Measurements from ENCODE around the gene ZKSCAN8.
"Not testable (repeated sequence)": the region's sequence is repeated elsewhere in the genome, so short reads cannot be mapped to it uniquely, and the experiment has no call there.

ZKSCAN8 gene

GRCh38 chr6:28141500-28142329 lies at the start of gene ZKSCAN8:
ZKSCAN8 (plus strand) TSS chr6:28141883; CDS start chr6:28148408, 6,525 bp downstream.
- peak; percentile 89 for DNase-seq

- DNase-seq = not testable (repeated sequence)
These were observed 39.5 kb upstream of the ZKSCAN8 start for GRCh38 chr6:28102222-28102621.

DNA sequence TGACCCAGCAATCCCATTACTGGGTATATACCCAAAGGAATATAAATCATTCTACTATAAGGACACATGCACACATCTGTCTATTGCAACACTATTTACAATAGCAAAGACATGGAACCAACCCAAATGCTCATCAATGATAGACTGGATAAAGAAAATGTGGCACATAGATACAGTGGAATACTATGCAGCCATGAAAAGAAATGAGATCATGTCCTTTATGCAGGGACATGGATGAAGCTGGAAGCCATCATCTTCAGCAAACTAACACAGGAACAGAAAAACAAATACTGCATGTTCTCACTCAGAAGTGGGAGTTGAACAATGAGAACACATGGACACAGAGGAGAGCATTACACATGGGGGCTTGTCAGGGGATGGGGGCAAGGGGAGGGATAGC lies 39.0 kb upstream of the ZKSCAN8 start:
- DNase-seq = not testable (repeated sequence)

- DNase-seq = peak; percentile 83
These were observed 37.1 kb upstream of the ZKSCAN8 start for GRCh38 chr6:28104392-28105244.

DNA sequence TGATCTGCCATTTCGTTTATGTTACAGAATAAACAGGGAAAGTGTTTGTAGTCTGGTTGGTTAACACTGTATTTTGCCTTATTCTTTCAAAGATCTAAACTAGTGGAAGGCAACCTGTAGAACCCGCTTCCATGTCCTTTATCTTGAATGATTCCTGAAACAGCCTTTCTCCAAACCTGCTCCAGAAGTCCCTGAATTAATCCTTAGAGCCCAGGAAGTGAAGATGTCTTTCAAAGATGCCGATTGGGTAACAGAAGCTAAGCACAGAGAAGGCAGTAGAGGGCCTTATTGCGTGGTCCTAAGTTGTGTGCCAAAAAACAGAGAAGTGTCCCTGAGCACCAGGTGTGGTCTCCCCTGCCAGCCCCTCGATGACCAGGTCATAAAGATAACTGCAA lies 36.4 kb upstream of the ZKSCAN8 start:
- no peak for DNase-seq

DNA sequence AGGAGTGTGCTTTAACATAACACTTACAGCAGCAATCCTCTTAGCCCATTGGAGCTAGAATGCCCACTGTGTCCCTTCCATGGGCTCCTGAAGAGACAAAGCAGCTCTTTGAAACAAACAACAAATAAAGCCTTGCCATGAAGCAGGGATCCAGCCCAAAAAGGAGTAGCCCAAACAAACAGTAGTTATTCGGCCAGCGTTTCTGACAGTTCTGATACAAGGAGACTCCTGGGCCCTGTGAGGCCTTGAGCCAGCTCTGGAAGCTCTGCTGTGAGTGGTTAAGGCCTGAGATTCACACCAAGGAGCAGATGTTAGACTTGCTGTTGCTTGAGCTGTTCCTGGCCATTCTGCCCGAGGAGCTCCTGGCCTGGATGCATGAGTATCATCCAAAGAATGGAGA lies 34.2 kb upstream of the ZKSCAN8 start:
- no peak for DNase-seq

GRCh38 chr6:28111964-28112363 lies 29.7 kb upstream of the ZKSCAN8 start:
- DNase-seq = no peak

GRCh38 chr6:28115799-28116198 lies 25.9 kb upstream of the ZKSCAN8 start:
- no peak for DNase-seq

DNA sequence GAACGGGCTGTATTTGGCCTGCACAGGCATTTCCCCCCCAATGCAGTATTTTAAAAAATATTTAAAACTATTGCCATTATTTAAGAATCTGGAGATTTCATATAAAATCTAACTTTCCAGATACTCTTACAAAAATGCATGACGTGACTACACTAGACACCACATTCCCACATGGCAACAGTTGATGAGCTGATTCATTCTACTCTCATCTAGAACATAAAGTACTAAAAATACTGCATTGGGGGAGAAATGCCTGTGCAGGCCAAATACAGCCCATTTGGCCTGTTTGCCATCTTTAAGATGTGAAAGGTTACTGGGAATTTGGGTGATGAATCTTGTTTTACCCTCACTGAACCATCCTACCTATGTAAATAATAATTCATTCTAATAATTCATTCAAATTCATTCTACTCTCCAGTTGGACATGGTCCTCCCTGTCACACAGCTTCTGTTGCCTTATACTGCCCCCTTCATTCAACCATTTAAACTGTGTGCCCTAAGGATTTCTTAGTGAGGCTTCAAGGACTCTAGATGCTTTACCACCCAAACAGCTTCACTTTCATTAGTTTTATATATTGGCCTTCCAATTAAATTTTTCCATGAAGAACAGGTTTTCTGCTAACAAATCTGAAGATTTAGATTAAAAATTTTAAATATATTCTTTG lies 24.2 kb upstream of the ZKSCAN8 start:
- no peak for DNase-seq

DNA sequence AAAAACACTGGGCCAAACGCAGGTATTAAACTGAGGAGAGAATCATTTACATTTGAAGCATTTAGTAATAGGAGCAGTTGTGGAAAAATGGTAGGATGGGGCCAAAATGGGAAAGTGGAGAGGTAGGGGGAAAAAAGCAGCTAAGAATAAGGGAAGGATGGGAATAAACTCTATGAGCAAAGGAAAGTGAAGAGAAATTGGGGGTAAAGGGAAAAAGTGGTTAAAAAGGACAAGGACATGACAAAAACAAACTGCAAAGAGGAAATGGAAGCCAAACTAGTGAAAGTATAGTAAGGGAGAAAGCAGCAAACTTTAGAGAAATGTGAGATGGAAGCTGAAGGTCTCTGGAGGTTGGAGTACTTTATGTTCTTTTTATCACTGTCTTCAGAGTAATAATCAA lies 23.5 kb upstream of the ZKSCAN8 start:
- no peak for DNase-seq

- no peak for DNase-seq
These were observed 19.8 kb upstream of the ZKSCAN8 start for GRCh38 chr6:28121876-28122275.

DNA sequence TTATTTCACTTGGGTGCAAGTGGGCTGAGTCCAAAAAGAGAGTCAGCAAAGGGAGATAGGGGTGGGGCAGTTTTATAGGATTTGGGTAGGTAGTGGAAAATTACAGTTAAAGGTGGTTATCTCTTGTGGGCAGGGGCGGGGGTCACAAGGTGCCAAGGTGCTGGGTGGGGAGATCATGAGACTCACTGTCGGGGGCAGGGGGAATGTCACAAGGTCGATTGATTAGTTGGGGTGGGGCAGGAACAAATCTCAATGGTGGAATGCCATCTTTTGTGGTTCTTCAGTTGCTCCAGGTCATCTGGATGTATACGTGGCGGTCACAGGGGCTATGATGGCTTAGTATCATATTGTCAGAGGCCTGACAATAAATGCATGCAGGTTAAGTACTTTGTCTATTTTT lies 19.4 kb upstream of the ZKSCAN8 start:
- not testable (repeated sequence) for DNase-seq

- DNase-seq = peak; percentile 89
These were observed 17.2 kb upstream of the ZKSCAN8 start, which contains the start of gene ZSCAN16 for GRCh38 chr6:28124350-28124970. ZSCAN16 (plus strand) TSS chr6:28124609; CDS start chr6:28125444, 835 bp downstream.

DNA sequence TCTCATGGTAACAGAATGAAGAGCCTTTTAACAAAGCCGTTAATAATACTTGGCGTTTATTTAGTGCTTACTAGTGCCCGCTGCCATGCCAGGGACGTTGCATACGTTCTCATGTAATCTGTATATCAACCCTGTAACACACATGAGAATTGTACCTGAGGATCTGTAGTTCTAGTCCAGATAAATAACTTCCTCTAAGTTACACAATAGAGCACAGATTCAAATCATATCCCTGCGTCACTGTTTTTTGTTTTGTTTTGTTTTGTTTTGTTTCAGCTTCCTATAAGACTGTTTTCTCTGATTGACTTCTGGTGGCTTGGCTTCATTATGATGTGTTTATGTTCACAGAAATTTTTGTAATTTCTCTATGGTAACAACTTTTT lies 16.7 kb upstream of the ZKSCAN8 start:
- DNase-seq = no peak

GRCh38 chr6:28125401-28125800 lies 16.3 kb upstream of the ZKSCAN8 start:
- no peak for DNase-seq

DNA sequence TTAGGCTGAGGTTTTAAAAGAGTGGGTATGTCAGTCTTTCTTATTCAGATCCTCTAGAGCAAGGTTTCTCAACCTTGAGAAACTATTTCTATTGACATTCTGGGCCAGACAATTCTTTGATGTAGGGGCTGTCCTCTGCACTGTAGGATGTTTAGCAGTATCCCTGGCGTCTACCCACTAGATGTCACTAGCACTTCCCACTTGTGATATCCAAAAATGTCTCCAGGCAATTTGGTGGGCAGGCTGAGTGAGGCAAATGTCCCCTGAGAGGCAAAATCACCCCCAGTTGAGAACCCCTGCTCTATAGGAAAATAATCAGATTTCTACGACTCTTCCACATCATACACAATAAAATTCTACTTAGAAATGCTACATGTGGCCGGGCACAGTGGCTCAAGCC lies 7.7 kb upstream of the ZKSCAN8 start:
- peak; percentile 20 for DNase-seq

- DNase-seq = no peak
These were observed 7.0 kb upstream of the ZKSCAN8 start for GRCh38 chr6:28134716-28135115.

DNA sequence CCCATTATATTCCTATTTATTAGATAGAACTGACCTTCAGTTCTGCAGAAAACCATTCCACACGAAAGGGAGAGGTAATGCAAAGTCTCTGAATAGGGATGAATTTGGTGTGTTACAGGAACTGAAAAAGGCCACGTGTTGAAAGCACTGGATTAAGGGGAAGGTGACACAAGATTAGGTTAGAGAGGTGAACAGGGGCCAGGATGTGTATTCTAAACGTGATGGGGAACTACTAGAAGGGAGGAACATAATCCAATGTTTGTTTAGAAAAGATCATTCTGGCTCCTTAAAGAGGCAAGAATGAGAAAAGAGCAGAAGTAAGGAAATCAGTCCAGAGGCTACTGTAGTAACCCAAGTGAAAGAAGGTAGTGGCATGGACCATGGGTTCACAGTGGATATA lies 6.3 kb upstream of the ZKSCAN8 start:
- no peak for DNase-seq

GRCh38 chr6:28136585-28137504 lies 4.8 kb upstream of the ZKSCAN8 start:
- DNase-seq = peak; percentile 93

GRCh38 chr6:28137505-28137981 lies 4.1 kb upstream of the ZKSCAN8 start:
- no peak for DNase-seq

DNA sequence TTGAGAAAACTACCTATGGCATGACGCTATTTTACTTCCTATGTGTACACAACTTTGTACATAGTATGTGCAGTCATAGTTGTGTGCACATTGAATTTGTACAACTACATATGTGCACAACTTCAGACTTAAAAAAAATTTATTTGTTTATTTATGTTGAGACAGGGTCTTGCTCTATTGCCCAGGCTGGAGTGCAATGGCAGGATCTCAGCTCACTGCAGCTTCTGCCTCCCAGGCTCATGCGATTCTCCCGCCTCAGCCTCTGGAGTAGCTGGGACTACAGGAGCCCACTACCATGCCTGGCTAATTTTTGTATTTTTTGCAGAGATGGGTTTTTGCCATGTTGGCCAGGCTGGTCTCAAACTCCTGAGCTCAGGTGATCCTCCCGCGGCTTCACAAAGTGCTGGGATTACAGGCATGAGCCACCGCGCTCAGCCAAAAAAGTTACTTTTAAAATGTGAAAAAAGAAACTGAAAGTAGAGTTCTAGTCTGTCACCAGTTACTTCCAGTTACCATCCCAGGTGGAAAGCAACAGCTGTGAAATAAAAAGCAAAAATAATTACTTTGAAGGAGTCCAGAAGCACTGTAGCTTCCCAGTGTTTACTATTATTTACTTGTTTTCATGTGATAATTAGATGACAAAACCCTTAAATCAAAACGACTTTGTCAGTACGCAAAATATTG lies 1.7 kb upstream of the ZKSCAN8 start:
- DNase-seq = no peak

All from NCI-H1105 (cell line).